Occipital lobe (tissue), 2 donors: ENCODE measurements around the gene DENND5B. TPM values are rescaled to one million over a fixed set of nuclear protein-coding genes. Genes with fewer than 3 reads are reported as not detected.
"Not testable (repeated sequence)": the region's sequence is repeated elsewhere in the genome, so short reads cannot be mapped to it uniquely, and the experiment has no call there.

Experiments used
- DNase-seq: peaks from one replicate; lab custom pipeline; 2025; lab: John Stamatoyannopoulos, UW
- total RNA-seq: library from RNA; depleted of rRNA; stranded (reverse); fragments of >200 nt; gene quantifications from one replicate; pipeline ENCODE4 v1.2.3, GENCODE V29; 2014

The DENND5B gene
- total RNA-seq, 1 donor from 2014 or later: 57.1 TPM

DNA sequence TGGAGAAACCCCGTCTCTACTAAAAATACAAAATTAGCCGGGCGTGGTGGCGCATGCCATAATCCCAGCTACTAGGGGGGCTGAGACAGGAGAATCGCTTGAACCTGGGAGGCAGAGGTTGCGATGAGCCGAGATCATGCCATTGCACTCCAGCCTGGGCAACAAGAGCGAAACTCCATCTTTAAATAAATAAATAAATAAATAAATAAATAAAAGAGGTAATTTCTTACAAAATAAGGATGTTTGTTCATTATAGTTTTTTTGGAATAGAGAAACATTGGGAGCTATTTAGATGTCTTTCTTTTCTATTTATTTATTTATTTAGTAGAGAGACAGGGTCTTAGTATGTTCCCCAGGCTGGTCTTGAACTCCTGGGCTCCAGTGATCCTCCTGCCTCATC lies 213.7 kb downstream of the DENND5B start:
- not testable (repeated sequence) for DNase-seq

DNA sequence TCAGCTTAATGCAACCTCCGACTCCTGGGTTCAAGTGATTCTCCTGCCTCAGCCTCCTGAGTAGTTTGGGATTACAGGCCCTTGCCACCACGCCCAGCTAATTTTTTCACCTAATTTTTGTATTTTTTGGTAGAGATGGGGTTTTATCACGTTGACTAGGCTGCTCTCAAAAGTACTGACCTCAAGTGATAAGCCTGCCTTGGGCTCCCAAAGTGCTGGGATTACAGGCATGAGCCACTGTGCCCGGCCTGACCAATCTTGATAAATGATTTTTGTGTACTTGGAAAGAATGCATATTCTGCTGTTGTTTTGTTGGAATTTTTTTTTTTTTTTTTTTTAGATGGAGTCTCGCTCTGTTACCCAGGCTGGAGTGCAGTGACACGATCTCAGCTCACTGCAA lies 215.5 kb downstream of the DENND5B start:
- not testable (repeated sequence) for DNase-seq

DNA sequence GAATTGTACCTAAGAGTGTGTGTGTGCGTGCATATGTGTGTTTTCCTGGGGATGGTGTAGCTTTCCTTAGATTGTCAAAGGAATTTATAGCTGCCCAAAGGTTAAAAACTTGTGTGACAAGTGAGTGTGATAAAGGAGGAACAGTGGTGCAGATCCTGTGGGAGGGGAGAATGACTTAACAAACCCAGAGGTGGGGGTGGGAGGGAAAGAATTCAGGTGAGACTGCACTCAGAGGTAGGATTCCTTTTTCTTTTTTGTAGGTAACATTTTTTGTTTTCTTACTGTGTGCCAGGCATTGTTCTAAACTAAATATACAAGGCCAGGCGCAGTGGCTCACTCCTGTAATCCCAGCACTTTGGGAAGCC lies 219.7 kb downstream of the DENND5B start:
- no peak for DNase-seq

DNA sequence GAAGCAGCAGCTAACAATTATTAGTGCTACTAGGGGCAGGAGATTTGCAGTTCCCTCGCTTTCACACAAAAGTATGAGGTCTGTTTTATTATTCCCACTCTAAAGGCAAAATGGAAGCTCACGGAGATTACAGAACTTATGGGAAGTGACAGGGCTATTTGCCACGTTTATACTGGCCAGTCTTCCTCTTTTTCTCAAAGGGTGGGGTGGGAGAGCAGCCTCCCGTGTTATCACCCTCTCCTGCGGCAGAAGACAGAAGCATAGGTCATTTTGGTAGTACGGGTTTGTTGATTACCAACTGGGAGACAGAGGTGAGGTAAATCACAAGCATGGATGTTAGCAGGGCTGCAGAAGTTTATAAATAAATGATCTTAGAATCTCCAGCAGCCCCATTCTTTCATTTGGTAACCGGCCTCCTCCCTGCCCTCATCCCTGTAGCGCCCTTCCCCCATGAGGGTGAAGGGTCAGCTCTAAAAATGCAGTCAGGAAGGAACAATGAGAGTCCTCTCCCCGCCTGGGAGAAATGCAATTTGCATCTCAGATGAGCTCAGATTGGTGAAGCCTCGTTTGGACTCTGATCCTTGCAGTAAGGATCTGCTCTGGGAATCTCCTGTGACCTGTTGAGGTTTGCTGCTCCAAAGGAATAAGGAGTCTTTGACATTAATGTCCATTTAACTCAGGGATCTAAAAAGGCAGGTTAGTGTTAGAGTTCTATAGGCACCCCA lies 220.2 kb downstream of the DENND5B start:
- DNase-seq: no peak

DNA sequence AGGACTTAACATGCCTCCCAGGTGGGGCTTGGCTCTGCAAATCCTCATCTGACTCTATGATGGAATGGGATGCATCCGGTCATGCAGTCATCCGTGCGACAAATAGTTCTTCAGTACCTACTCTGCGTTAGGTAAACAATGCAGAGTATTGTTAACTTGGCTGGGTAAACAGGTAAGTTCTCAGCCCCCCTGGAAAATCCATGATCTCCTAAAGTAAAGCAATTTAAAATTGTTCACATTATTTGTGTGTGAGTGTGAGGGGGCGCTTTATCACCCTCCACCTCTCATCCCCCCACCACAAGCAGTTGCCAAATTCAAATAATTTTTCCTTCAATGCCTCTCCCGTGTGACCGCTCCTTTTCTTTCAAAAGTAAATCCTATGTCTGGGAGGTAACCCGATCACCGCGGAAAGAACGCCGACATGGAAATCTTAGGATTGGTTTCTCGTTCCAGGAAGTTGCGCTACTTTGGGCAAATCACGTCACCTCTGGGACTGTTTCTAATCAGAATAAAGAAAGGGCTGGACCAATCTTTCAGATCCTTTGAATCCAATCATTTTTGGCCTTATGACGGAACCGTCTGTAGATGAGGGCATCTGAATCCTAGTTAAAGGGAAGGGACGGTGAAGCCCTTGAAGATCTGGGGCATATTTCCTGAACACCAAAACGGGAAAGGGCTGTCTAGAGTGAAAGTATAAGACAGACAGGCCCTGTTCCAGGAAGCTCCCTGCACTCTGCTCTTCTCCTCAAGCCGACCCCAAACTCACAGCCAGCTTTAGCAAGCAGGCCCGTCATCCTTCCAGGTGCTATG lies 221.0 kb downstream of the DENND5B start:
- DNase-seq: no peak

DNA sequence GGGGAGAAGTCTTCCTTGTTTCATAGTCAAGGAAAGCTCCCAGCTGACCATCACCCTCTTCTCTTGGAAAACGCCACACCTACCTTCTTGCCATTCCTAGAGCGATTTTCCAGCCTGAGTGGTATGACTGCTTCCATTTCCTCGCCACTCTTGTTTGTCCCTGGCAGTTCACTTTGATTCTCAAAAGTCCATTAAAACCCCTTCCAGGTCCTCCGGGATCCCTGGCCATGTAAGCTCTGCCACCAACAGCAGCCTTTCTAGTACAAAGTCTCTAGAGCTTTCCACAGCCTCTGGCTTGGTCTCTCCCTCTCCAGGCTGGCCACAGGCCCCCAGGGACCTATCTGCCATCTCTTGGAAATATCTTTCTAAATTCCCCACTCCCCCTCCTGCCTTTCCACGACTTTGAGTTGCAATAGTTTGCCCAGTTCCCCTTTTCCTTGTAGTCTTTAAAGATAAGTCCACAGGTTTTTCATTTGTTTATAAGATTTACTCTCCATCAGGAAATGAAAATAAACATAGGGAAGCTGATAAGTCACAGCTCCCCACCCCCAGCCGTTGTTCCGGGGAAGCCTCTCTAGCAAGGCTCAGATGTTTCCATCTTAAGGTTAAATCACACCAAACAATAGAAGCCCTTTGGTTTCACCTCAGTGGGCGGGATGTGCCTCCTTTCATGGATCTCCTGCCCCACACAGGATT lies 222.1 kb downstream of the DENND5B start:
- no peak for DNase-seq

DNA sequence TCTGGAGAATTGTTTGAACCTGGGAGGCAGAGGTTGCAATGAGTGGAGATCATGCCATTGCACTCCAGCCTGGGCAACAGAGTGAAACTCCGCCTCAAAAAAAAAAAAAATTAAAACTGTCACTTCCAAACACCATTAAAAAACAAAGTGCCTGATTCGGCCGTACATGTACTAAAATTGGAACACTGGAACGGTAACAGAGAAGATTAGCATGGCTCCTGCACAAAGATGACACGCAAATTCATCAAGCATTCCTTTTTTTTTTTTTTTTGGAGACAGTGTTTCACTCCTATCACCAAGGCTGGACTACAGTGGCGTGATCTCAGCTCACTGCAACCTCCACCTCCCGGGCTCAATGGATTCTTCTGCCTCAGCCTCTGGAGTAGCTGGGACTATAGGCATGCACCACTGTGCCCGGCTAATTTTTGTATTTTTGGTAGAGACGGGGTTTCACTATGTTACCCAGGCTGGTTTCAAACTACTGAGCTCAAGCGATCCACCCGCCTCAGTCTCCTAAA lies 224.8 kb downstream of the DENND5B start:
- DNase-seq: no peak

DNA sequence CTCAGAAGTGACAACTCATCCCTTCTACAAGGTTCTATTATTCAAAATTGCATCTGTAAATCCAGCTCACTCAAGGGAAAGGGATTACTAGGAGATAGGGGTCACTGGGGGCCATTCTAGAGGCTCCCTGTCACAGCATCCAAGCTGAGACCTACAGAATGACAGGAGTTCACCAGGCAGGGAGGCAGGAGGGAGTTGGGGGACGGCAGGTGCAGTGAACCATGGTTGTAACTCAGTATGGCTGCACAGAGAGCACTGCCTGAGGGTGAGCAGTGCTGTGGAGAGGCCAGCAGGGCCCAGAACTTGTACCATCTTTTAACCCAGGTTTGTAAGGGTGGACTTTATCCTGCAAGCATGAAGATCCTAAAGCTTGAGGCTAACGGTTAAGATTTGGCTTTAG lies 227.1 kb downstream of the DENND5B start:
- no peak for DNase-seq

DNA sequence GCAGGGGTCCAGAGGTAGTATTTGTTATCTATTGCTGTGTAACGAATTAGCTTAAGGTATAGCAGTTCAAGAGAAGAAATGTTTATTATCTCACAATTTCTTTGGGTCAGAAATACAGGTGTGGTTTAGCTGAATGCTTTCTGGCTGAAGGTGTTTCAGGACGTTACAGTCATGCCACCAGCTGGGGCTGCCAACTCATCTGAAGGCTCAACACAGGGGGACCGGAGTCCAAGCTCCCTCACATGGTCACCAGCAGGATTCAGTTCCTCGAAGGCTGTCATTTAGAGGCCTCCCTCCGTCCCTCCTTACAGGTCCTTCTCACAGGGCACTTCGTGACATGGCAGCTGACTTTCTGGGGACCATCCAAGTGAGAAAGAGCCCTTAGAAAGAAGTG lies 227.5 kb downstream of the DENND5B start:
- DNase-seq: no peak

DNA sequence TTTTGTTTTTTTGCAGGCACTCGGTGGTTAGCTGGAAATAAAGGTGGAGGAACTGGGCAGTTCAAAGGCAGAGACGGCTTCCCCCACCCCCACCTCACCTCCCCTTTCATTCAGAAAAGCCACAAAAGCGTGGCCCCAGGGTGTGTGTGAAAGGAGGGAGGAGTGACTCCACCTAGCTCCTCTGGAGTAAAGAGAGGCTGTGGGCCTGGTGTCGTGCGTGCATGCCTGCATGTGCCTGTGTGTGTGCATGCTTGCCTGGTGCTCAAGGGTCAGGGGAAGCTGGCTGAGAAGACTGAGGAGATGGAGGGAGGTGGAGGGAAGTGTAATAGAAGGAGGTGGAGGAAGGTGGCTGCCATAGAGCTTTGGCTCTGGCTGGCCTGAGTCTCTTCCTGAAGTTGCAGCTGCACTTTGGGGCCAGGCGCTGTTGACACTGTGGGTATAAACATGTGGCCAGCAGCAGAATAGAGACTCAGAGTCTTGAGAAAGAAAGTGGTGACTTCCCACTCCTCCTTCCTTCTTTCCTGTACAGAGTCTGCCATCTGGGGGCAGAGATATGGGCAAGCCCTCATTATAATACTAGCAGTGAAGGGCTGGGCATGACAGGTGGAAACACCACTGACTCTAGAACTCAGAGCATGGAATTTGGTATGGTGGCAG lies 228.0 kb downstream of the DENND5B start:
- no peak for DNase-seq

DNA sequence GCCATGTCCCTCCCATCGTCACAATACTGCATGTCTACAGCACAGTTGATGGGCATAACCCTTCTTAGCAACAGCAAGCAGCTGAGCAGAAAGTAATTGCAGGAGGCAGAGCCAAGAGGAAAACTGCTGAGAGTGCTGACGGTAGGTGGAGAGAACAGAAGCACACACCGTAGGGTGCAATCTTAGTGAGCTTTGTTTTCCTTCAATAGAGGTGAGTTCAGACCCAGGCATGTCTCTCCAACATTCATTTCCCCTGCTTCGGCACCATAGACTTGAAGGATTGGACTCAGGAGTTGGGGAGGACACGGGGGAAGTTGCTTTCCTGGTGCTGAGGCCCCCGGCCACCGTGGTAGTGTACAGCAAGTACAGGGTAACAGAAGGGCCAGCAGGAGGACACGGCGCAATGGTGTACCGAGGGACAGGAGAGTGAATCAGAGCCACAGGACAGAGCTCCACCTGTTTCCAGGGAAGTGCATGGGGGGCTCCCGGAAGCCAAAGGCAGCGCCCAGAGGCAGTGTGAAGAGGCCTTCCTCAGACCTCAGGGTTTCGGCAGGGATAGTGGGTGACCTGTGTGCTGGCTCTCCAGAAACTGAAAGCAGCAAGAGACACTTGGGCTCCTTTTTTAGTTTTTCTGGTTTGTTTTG lies 228.7 kb downstream of the DENND5B start:
- no peak for DNase-seq

DNA sequence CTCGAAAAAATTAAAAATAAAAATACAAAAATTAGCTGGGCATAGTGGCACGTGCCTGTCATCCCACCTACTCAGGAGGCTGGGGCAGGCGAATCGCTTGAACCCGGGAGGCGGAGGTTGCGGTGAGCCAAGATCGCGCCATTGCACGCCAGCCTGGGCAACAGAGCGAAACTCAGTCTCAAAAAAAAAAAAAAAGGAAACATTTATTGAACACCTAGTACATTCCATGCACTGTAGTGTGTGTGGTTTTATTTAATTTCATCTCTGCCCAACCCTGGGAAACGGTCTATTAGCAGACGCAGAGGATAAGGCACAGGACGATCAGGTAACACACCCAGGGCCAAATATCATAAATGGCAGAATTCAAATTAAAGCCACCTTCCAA lies 229.2 kb downstream of the DENND5B start:
- DNase-seq: no peak

DNA sequence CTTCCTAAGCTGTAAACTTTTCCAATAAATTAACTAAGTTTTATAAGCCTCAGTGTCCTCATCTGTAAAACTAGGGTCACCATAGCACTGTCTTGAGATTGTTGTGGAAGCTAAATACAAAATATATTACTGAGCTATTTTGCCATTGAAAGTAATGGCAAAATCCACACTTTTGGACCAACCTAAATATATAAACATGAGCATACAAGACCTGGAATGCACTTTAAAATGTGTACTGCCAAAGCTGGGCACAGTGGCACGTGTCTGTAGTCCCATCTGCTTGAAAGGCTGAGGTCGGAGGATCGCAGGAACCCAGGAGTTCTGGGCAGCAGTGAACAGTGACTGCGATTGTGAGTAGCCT lies 235.2 kb downstream of the DENND5B start:
- no peak for DNase-seq

DNA sequence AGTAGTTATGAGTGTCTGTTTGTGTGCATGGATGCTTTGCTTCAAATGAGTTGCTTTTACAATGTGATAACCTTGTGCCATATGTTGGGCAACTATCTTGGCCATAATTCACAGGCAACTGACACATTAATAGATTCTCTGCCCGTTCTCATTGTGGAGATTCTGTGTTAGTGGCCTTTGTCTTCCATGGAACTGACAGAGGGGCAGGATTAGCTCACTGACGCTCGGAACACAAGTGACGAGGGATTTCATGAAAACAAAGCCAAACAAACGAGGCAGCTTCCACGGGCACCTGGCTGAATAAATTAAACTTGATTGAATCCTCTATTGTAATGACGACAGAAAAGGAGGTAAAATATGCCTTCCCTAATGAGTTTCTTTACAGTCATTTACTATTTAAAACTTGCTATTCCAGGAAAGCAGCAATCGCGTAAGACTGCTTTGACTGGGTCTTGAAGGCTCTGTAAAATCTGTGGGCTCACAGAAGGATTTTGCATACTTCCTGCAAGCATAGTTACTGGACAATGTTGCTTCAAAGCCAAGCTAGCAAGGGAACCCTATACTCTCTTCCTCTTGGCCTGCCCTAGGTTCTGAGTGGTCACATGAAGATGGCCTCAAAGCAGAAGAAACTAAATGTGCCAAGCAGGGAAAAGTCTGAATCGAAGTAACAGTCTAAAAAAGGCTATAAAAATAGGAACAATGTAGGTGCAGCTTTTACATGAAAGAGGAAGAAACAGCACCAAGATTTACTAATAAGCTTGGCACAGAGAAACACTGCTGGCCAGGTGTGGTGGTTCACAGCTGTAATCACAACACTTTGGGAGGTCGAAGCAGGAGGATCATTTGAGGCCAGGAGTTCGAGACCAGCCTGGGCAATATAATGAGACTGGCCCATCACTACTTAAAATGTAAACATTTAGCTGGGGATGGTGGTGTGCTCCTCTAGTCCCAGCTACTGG lies 236.9 kb downstream of the DENND5B start:
- no peak for DNase-seq

DNA sequence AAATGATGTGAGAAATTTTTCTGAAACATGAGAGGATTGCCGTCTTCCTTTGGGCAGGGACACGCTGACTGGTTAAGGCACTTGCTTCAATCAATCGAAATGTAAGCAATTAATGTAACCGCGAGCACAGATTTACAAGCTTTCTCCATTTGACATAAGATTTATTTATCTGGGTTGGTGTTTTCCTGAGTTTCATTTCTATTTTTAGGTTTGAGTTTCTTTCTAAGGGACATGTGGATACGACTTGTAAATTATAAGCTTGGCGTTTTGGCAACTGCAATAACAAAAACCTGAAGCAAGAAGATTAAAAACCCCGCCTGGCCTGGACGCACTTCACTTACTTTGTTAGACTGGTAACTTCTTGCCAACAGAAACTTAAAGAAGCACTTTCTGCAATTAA lies 244.7 kb downstream of the DENND5B start:
- DNase-seq: no peak

DNA sequence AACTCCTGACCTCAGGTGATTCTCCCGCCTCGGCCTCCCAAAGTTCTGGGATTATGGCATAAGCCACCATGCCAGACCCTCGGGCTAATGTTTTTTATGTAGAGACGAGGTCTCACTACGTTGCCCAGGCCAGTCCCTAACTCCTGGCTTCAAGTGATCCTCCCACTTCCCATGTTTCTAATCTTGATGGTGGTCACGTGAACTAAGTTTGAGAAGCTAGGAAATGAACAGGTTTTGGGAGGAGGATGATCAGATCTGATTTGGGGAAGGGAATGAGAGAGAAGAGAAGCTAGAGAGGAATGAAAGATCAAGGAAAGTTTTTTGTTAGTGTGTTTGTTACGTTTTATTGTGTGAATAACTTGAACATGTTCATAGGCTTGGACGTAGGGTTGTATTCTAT lies 247.8 kb downstream of the DENND5B start:
- no peak for DNase-seq

DNA sequence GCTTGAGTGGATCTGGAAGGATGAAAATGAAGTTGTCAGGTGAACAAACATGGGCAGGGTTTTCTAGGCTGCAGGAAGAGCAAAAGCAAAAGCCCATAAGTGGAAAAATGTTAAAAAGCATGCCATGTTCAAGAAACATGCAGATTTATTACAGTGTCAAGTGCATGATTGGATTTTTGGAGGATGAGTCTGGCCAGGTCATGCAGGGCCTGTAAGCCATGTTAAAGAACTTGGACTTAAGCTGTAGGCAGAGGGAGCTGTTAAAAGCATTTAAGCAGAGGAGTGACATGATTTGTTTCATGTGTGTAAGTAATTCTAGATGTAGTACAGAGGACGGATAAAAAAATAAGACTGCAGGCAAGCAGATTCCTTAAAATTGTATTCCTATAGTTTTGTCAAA lies 248.7 kb downstream of the DENND5B start:
- no peak for DNase-seq

DNA sequence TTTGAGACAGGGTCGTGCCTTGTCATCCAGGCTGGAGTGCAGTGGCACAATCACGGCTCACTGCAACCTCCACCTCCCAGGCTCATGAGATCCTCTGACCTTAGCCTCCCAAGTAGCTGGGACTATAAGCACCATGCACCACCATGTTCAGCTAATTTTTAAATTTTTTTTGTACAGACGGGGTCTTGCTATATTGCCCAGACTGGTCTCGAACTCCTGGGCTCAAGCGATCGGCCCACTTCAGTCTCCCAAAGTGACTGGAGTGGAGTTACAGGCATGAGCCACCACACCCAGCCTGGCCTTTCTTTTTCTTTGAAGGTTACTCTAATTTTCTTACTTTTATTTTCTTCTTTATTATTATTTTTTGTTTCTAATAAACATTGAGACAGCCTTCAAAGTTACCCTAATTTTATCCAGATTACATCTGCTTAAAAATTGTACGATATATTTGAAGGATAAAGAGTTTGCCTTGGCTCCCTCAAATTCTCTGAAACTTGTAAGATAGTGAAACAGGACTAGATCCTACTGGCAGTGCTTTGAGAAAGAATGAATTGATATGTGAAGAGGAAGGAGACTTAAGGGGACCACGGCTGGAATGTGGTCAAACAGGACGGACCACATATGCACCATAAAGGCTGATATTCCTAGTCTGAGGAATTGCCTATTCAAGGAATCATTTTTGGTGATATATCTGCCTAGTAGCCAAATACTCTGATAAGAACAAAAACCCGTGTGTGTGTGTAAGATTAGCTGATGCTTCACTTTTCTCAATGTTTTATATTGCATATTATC lies 250.9 kb downstream of the DENND5B start:
- no peak for DNase-seq

DNA sequence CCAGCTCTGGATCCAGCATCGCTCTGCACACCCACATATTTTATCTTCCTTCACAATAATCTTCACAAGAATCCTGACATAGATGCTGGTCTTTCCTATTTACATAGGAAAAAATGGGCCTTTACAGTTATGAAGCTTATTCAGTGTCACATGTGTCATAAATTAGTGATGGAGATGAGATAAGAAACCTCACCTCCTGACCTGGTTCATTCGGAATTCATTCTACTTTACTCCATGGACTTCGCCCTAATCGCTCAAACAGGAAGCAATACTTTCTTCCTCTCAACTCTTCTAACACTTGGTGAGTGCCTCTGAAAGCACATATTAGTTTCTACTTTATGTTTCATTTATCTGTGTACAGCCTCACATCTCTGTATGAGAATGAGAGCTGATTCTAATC lies 253.0 kb downstream of the DENND5B start:
- no peak for DNase-seq
